Gastroesophageal sphincter (tissue), 3 donors: Measurements from ENCODE around the gene ALKBH8.

Experiments used
- EP300 ChIP-seq: sonication (generic); formaldehyde crosslinking; IDR thresholded peaks from one replicate; pipeline ENCODE4 v1.6.1; 2017; ENCODE audit warnings: antibody characterized with exemption, mild to moderate bottlenecking
- POLR2A ChIP-seq, 2 donors: fragments of 450-650 bp; IDR thresholded peaks; one replicate each; pipeline ENCODE4 v1.6.1; 2017; ENCODE audit warnings: antibody characterized with exemption in 2 of 2, mild to moderate bottlenecking in 2 of 2, moderate library complexity in 1 of 2
- POLR2AphosphoS5 ChIP-seq: sonication (generic); formaldehyde crosslinking; IDR thresholded peaks from one replicate; pipeline ENCODE4 v1.6.1; 2017; ENCODE audit warnings: antibody characterized with exemption
- TF ChIP-seq, protein P1 (sequence below), 4 experiments: fragments of 200-600 bp in 2 of 4; fragments of 450-650 bp in 2 of 4; sonication (generic) in 1 of 4; IDR thresholded peaks; one replicate each; pipeline ENCODE4 v1.5.1; 2017 to 2019; ENCODE audit warnings: antibody characterized with exemption in 4 of 4, mild to moderate bottlenecking in 2 of 4, moderate library complexity in 2 of 4

- TF ChIP-seq, protein P1, sequence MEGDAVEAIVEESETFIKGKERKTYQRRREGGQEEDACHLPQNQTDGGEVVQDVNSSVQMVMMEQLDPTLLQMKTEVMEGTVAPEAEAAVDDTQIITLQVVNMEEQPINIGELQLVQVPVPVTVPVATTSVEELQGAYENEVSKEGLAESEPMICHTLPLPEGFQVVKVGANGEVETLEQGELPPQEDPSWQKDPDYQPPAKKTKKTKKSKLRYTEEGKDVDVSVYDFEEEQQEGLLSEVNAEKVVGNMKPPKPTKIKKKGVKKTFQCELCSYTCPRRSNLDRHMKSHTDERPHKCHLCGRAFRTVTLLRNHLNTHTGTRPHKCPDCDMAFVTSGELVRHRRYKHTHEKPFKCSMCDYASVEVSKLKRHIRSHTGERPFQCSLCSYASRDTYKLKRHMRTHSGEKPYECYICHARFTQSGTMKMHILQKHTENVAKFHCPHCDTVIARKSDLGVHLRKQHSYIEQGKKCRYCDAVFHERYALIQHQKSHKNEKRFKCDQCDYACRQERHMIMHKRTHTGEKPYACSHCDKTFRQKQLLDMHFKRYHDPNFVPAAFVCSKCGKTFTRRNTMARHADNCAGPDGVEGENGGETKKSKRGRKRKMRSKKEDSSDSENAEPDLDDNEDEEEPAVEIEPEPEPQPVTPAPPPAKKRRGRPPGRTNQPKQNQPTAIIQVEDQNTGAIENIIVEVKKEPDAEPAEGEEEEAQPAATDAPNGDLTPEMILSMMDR (IDR thresholded peaks at IDR 0.05) = no peak
- TF ChIP-seq POLR2A (IDR thresholded peaks at IDR 0.05) (no peak), EP300 (no peak), POLR2AphosphoS5 (no peak)
These were observed 7.9 kb upstream of the ALKBH8 start for GRCh38 chr11:107573438-107573837.
